PC-3 (cell line): ENCODE results near the gene DUS3L. TPM values are rescaled to one million over a fixed set of nuclear protein-coding genes. Genes with fewer than 3 reads are reported as not detected.

Experiments
- ATAC-seq: fragments of 200-7000 bp; cut with Tn5 transposase; 2 replicates; pipeline ENCODE4 v1.9.1; 2020; ENCODE audit warnings: mild to moderate bottlenecking, moderate library complexity
- BruUV-seq: library from RNA; stranded (reverse); fragments of 400-500 nt; replicated peaks from 2 replicates; lab custom pipeline; 2021; lab: Mats Ljungman, UMichigan
- CTCF ChIA-PET: fragments of 300-600 bp; sonication (Branson Sonifier 250); formaldehyde crosslinking; loops from one replicate; lab custom pipeline; 2022; ENCODE audit warnings: antibody characterized with exemption; lab: Charles Lee
- POLR2A ChIA-PET: fragments of 300-600 bp; sonication (Branson Sonifier 250); formaldehyde crosslinking; loops from one replicate; lab custom pipeline; 2022; ENCODE audit warnings: antibody characterized with exemption; ENCODE audit not compliant: unreplicated experiment; lab: Charles Lee
- DNase-seq: peaks from one replicate; pipeline ENCODE4 v3.0.0-alpha.2; 2015
- H2AFZ ChIP-seq: fragments of 300-600 bp; sonication (generic); 2 replicates; pipeline ENCODE4 v1.6.0; 2016; ENCODE audit warnings: antibody characterized with exemption, low read length
- H3F3A ChIP-seq: fragments of 300-600 bp; sonication (generic); one replicate; pipeline ENCODE4 v1.6.0; 2017; ENCODE audit warnings: antibody characterized with exemption, low read length, control low read depth, mild to moderate bottlenecking; ENCODE audit not compliant: unreplicated experiment
- H3K27ac ChIP-seq: fragments of 300-600 bp; sonication (generic); 2 replicates; pipeline ENCODE4 v1.5.1; 2016; ENCODE audit warnings: mild to moderate bottlenecking, low read length
- H3K27me3 ChIP-seq: fragments of 300-600 bp; sonication (generic); 2 replicates; pipeline ENCODE4 v1.6.1; 2016; ENCODE audit warnings: low read length, mixed read lengths
- H3K36me3 ChIP-seq: fragments of 300-600 bp; sonication (generic); 2 replicates; pipeline ENCODE4 v1.6.1; 2016; ENCODE audit warnings: low read depth, mixed run types, low read length, mixed read lengths
- H3K4me1 ChIP-seq: fragments of 300-600 bp; sonication (generic); 2 replicates; pipeline ENCODE4 v1.5.1; 2016; ENCODE audit warnings: low read length; ENCODE audit not compliant: insufficient read depth
- H3K4me2 ChIP-seq: fragments of 300-600 bp; sonication (generic); 2 replicates; pipeline ENCODE4 v1.6.0; 2016; ENCODE audit warnings: low read length
- H3K4me3 ChIP-seq: fragments of 300-600 bp; sonication (generic); 2 replicates; pipeline ENCODE4 v1.5.1; 2016; ENCODE audit warnings: mild to moderate bottlenecking, low read length, mixed read lengths
- H3K79me2 ChIP-seq: fragments of 300-600 bp; sonication (generic); 2 replicates; pipeline ENCODE4 v1.6.1; 2017; ENCODE audit warnings: low read length, mixed read lengths
- H3K9ac ChIP-seq: fragments of 300-600 bp; sonication (generic); 2 replicates; pipeline ENCODE4 v1.6.0; 2016; ENCODE audit warnings: mild to moderate bottlenecking, low read length
- H3K9me2 ChIP-seq: fragments of 300-600 bp; sonication (generic); replicated peaks from 2 replicates; pipeline ENCODE4 v1.6.1; 2016; ENCODE audit warnings: mixed run types, low read length, mixed read lengths
- H3K9me3 ChIP-seq: fragments of 300-600 bp; sonication (generic); 2 replicates; pipeline ENCODE4 v1.6.1; 2016; ENCODE audit warnings: low read length, mixed read lengths
- H4K20me1 ChIP-seq: fragments of 300-600 bp; sonication (generic); 2 replicates; pipeline ENCODE4 v1.6.1; 2016; ENCODE audit warnings: low read length, mixed read lengths
- CTCF ChIP-seq: fragments of 300-600 bp; sonication (generic); conservative IDR thresholded peaks from 2 replicates; pipeline ENCODE4 v1.5.1; 2017; ENCODE audit warnings: antibody characterized with exemption, low read depth, mild to moderate bottlenecking, low read length
- EZH2 ChIP-seq: fragments of 300-600 bp; sonication (generic); IDR thresholded peaks from one replicate; pipeline ENCODE4 v1.6.1; 2017; ENCODE audit warnings: antibody characterized with exemption, mild to moderate bottlenecking, low read length; ENCODE audit not compliant: unreplicated experiment
- EZH2phosphoT487 ChIP-seq: fragments of 300-600 bp; sonication (generic); IDR thresholded peaks from 2 replicates; pipeline ENCODE4 v1.6.1; 2018; ENCODE audit warnings: mild to moderate bottlenecking, antibody characterized with exemption, low read length, borderline replicate concordance
- intact Hi-C: fragments of 100-400 bp; cut with micrococcal nuclease; formaldehyde crosslinking; loops from 2 replicates; pipeline ENCODE4 v1.9.0; 2023
- total RNA-seq: library from RNA; depleted of rRNA; stranded (reverse); fragments of >200 nt; gene quantifications from 2 replicates; pipeline ENCODE4 v1.2.3, GENCODE V29; 2014

Gene DUS3L
- total RNA-seq, 1 experiment from 2014 or later = 118 TPM

DNA sequence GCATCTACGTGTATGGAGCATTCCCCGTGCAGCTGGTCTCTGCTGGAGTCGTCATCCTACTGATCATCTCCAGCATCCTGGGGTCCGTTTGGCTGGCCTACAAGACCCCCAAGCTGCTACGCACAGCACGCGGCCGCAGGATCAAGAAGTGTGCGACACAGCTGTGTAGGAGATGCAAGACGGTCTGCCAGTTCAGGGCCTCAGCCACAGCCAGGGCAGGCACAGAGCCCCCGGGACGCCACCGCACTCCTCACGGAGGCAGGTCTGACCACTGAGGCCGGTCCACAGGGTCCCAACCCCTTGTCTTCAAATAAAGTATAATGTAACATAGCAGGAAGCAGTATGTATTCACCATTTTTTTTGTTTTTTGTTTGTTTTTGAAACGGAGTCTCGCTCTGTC is 12.6 kb downstream of the DUS3L start:
- Histone ChIP-seq H3K36me3 (no peaks in the 10 kb centered on the region), H3F3A (no peaks in the 10 kb centered on the region), H3K27me3 (no peaks in the 10 kb centered on the region), H3K9me3 (no peaks in the 10 kb centered on the region), H4K20me1 (no peaks in the 10 kb centered on the region), H3K4me2 (no peak overlapping the region), H3K4me3 (no peak overlapping the region), H3K27ac (no peak overlapping the region), H3K9me2 (no peaks in the 10 kb centered on the region), H2AFZ (no peak overlapping the region), H3K4me1 (no peaks in the 10 kb centered on the region), H3K79me2 (no peaks in the 10 kb centered on the region), H3K9ac (no peak overlapping the region)
- no peak for TF ChIP-seq CTCF
- no peak for TF ChIP-seq EZH2phosphoT487
- no peak for TF ChIP-seq EZH2
- DNase-seq = no peak
- intact Hi-C loops = no loop called here
- no TSS peak for BruUV-seq
- ChIA-PET POLR2A (no interaction called here), CTCF (interaction anchor here (0.6 kb wide), 1 partner anchor 26 kb away, joined by 9 read pairs; no protein-coding TSS in a partner anchor)
- ATAC-seq = no peak

DNA sequence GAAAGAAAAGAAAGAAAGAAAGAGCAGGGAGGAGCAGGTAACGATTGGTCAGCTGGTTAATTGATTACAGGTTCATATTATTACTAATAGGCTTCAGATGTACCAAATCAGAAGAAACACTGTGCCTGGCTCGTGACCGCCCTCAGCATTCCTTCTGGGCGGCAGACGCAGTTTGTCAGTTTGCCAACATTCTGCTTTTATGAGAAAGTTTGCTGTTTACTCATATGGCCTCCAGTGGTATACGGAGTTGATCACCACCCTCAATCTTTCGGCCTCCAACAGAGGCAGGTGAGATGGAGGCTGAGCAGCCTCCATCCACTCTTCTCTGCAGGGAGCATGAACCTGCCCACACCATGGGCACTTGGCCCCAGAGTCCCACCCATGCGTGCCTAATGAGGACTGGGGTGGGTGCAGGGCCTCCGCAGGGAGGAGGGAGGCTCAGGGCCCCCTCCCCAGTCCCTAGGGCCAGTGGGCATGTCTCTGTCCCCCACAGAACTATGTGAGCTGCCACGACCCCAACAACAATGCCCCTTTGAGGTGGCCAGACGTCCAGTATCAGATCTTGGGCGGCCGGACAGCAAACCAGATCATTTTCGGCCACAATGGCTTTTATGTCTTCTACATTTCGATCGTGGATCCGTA is 15.2 kb downstream of the DUS3L start:
- no peaks in the 10 kb centered on the region for H3F3A ChIP-seq
- H3K36me3 ChIP-seq = no peaks in the 10 kb centered on the region
- no peaks in the 10 kb centered on the region for H3K79me2 ChIP-seq
- CTCF ChIA-PET = interaction anchor here (0.6 kb wide), 1 partner anchor 44 kb away, joined by 5 read pairs; no protein-coding TSS in a partner anchor
- 0 out of 2 replicates have a peak overlapping the region, but pooled peaks have one; percentile 19 for H3K4me2 ChIP-seq
- ATAC-seq (peak; percentile 37; the same call in 1 of the 2 replicates), DNase-seq (peak; percentile 93)
- no peaks in the 10 kb centered on the region for H4K20me1 ChIP-seq
- BruUV-seq = no TSS peak
- H3K27me3 ChIP-seq = no peaks in the 10 kb centered on the region
- no peak for TF ChIP-seq EZH2phosphoT487
- TF ChIP-seq CTCF = no peak
- no peak for TF ChIP-seq EZH2
- no peak overlapping the region for H3K4me3 ChIP-seq
- no peaks in the 10 kb centered on the region for H3K9me3 ChIP-seq
- H2AFZ ChIP-seq = no peak overlapping the region
- no peak overlapping the region for H3K9ac ChIP-seq
- no peak overlapping the region for H3K27ac ChIP-seq
- H3K9me2 ChIP-seq = no peaks in the 10 kb centered on the region
- POLR2A ChIA-PET = interaction anchor here (0.6 kb wide), 1 partner anchor 123 kb away, joined by 4 read pairs; no protein-coding TSS in a partner anchor
- intact Hi-C loops = no loop called here
- H3K4me1 ChIP-seq = no peaks in the 10 kb centered on the region

GRCh38 chr19:5774921-5775320 is 16.0 kb downstream of the DUS3L start:
- no peak overlapping the region for H3K4me3 ChIP-seq
- no peaks in the 10 kb centered on the region for H3K79me2 ChIP-seq
- BruUV-seq = no TSS peak
- H2AFZ ChIP-seq = no peak overlapping the region
- H4K20me1 ChIP-seq = no peaks in the 10 kb centered on the region
- H3K36me3 ChIP-seq = no peaks in the 10 kb centered on the region
- no peaks in the 10 kb centered on the region for H3K4me1 ChIP-seq
- H3K9me3 ChIP-seq = no peaks in the 10 kb centered on the region
- ATAC-seq = no peak
- no peak overlapping the region for H3K4me2 ChIP-seq
- ChIA-PET POLR2A (interaction anchor here (0.6 to 0.7 kb wide), 2 partner anchors 21 to 124 kb away, joined by 3 to 4 read pairs; no protein-coding TSS in a partner anchor), CTCF (no interaction called here)
- no peaks in the 10 kb centered on the region for H3F3A ChIP-seq
- intact Hi-C loops = no loop called here
- DNase-seq = no peak
- no peak for TF ChIP-seq CTCF
- TF ChIP-seq EZH2phosphoT487 = no peak
- no peak for TF ChIP-seq EZH2
- H3K27ac ChIP-seq = no peak overlapping the region
- H3K9me2 ChIP-seq = no peaks in the 10 kb centered on the region
- no peak overlapping the region for H3K9ac ChIP-seq
- H3K27me3 ChIP-seq = no peaks in the 10 kb centered on the region
